Activated T-cell treated with anti-CD3 and anti-CD28 coated beads for 48 hours (primary cell): Measurements from ENCODE around the gene SS18.

Experiments
- DNase-seq: peaks from one replicate; pipeline ENCODE4 v3.0.0-alpha.2; 2020; ENCODE audit warnings: low read depth

SS18 gene

GRCh38 chr18:26071725-26072124 is 18.7 kb downstream of the SS18 start:
- no peak for DNase-seq

- no peak for DNase-seq
These were observed 19.4 kb downstream of the SS18 start for GRCh38 chr18:26071020-26071419.

DNA sequence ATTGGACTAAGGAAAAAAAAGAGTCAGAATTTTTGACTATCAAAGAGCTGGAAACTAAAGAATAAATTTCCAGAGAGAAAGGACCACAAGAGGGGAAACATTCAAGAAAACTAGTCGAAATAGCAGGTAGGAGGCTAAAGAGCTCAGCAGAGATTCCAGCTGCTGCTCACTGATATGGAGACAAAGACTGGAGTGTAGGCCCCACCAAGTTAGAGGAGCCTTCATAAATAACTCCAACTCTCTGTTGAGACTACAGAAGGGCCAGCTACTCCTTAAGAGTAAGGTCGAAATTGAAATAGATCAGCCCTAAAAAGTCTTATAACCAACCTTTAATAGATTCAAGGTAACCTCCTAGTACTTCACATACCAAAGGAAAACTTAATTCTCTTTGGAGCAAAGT is 31.1 kb downstream of the SS18 start:
- no peak for DNase-seq

- DNase-seq: no peak
These were observed 33.1 kb downstream of the SS18 start for GRCh38 chr18:26057344-26057773.

GRCh38 chr18:26056291-26056690 is 34.1 kb downstream of the SS18 start:
- DNase-seq: no peak

DNA sequence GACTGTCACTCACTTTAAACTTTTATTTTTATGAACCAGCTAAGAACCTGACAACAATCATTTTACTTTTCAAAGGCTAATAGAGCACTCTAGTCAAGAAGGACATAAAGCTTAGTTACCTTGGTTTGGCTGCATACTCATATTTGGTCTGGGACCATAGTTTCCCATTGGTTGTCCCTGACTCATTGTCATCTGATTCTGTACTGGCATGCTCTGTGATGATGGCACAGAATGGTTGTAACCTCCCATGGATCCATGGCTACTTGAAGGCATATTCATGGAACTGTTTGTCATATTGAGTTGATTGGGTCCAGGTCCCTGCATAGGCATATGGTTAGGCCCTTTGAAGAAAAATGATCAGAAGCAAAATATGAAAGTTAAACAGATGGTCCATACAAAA is 37.9 kb downstream of the SS18 start:
- no peak for DNase-seq

DNA sequence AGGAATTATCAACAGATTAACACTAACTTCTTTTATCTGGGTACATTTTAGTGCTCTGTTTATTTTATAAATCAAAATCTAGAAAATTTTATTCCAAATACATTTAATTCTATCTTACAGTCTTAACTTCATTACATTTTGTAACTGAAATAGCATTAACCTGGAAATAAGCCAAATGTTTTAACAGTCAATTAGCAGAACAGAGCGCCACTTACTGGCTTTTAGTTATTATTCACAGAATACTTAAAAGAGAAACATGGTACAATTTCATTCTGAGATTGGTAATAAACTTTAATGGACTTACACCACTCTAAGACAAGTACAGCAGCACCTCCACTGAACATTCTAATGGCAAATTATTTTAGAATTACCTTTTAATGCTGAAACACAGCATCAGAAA is 38.6 kb downstream of the SS18 start:
- DNase-seq: no peak

GRCh38 chr18:26046419-26047077 is 43.9 kb downstream of the SS18 start:
- no peak for DNase-seq

DNA sequence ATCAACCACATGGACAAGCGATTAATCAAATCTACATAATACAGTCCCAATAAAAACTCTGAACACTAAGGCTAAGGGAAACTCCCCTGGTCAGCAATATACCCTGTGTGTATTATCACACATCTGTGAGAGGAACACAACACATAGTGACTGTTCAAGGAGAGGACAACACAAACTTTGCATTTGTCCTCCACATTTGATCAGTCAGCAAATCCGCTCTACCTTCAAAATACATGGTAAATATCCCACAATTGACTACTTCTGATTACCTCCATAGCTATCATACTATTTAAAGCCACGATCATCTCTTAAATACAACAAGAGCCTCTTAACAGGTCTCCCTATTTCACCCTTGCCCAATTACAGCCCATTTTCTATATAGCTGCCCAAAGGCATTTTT is 45.6 kb downstream of the SS18 start:
- no peak for DNase-seq

GRCh38 chr18:26040051-26040656 is 50.3 kb downstream of the SS18 start:
- DNase-seq: no peak

GRCh38 chr18:26039203-26039602 is 51.2 kb downstream of the SS18 start:
- DNase-seq: no peak

DNA sequence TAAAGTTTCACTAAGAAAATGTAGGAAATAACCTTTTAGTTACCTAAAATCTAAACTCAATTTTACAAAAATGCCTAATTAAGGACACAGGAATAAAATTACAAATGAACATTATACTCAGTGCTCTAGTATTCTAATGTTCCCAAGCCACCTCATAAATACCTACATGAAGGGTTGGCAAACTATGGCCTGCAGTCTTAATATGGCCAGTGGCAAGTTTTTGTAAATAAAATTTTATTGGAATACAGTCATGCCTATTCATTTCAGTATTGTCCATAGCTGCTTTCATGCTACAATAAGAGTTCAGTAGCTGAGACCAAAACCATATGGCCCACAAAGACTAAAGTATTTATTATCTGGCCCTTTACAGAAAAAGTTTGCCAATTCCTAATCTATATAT is 53.8 kb downstream of the SS18 start:
- DNase-seq: no peak

- DNase-seq: no peak
These were observed 55.4 kb downstream of the SS18 start for GRCh38 chr18:26034850-26035497.

DNA sequence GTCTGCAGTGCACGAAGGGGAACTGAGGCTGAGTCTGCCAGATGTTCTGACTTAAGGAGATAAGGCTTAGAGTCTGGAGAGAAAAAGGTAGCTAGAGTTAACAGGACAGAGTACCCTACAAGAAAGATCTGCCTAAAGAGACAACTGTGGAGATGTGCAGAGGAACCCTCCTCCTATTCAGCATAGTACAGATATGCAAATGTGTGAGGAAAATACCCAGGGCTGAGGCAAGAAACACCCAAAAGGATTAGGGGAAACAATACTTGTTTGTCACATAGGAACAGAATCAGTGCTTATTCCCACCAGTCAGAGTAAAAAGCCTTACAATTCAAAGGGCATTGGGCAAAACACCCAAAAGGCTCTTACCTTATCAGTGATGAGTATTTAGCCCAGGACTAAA is 67.8 kb downstream of the SS18 start:
- no peak for DNase-seq

GRCh38 chr18:26021061-26021754 is 69.2 kb downstream of the SS18 start:
- DNase-seq: no peak

DNA sequence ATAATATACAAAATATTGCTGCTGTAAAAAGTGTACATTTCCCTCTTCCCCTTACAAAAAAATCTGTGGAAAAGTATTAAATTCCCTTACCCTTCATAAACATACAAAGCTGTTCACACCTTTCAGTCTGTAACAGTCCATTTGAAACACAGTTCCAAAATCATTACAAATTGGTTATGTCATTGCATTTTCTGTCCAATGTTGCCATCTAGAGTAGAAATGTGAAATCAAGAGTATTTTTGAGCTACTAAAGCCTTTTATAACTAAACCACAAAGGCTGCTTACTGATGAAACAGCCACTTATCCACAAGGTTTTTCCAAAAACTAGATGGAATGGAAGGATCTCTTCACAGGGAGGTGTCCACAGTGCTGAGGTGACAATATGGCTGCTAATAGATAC is 72.5 kb downstream of the SS18 start:
- DNase-seq: no peak

GRCh38 chr18:26014462-26014861 is 76.0 kb downstream of the SS18 start:
- DNase-seq: no peak

DNA sequence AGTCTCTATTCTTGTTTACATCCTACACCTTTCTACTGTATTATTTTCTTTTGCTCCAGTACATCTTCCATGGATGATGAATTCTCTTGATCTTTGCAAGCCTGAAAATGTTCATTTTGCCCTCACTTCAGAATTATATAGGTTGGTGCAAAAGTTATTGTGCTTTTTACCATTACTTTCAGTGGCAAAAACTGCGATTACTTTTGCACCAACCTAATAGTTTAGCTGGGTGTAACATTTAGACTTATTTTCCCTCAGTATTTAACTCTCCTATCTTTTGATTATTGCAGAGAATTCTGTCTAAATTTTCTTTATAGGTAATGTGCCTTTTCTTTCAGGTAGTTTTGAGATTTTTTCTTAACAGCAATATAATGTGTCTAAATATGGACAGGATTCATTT is 81.8 kb downstream of the SS18 start:
- DNase-seq: no peak

DNA sequence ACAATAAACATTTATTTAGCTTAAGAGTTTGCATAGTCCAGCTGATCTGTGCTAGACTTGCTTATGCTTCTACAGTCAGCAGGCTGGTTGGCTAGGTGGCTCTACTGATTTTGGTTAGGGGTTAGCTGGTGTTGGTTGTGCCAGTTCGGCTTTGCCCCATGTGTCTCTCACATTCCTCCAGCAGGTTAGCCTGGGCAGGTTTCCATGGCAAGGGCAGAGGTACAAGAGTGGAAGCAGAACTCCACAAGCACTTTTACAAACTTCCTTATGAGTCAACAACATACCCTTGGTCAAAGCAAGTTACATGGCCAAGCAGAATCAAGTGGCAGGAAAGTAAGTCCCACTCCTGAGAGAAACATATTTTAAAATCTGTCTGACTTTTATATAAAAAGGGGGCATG is 82.3 kb downstream of the SS18 start:
- DNase-seq: no peak

DNA sequence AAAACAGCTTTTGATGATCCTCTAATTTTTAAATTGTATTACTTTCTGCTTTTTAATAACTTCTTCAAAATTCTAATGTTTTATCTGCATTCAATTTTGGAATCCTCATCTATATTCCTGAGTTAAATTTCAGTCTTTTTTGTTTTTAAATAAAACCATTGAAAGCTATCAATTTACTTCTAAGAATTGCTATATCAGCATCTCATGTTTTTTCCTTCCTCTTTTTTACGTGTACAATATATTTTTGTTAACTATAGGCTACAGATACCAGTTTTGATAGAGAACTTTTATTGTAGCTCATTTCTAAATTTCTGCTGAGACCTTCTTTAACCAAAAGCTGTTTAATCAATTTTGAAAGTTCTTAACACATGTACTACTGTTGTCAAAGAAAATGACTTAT is 84.5 kb downstream of the SS18 start:
- DNase-seq: no peak

GRCh38 chr18:26004832-26005231 is 85.6 kb downstream of the SS18 start:
- DNase-seq: no peak

GRCh38 chr18:26003817-26004216 is 86.6 kb downstream of the SS18 start:
- no peak for DNase-seq

- no peak for DNase-seq
These were observed 87.1 kb downstream of the SS18 start for GRCh38 chr18:26003356-26003755.
